ENCODE results near the gene SPRR4.

Gene SPRR4, protein sequence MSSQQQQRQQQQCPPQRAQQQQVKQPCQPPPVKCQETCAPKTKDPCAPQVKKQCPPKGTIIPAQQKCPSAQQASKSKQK

DNA sequence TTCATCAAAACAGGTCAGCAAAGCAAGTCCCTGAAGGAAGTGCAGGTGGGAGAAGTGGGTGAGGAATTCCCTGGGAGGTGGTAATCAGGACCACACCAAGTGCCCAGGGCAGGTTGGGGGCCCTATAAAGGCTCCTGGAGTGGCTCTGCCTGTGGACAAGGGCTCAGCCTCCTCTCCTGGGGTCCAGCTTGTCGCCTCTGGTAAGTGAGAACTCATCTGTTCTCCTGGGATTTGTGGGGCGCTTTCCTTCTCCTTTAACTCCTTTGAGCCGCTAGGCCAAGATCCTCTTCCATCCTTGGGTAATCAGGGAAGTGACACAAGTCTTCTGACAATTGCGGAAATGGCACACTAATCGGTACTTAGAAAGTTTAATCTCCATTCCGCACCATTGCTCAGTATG is at the start of gene SPRR4:
SPRR4 (plus strand) TSS at position 154 of the 400 bp plus-strand sequence. CDS start 1,243 bp downstream, outside the sequence.
- DNase-seq (ENCODE audit: low read depth), result no peak

DNA sequence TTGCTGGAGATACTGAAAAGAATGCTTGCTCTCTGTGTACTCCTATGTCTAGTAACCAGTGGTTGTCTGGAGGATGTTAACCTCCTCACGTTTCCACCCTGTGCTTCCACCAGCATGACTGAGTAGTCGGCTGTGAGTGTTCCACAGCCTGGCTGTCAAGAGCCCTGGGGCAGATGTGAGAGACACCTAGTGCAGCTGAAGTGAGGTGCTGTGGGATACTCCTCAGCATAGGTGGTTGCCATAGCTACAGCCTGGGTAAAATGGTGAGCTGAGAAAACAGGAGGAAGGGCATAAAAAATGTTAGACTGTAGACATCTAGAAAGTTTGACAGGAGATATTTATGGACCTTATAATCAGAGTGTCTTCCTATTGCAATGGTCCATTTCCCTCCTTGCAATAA is 46.3 kb upstream of the SPRR4 start:
- DNase-seq (ENCODE audit: low read depth), result peak; percentile 31

GRCh38 chr1:152926091-152926490 is 44.4 kb upstream of the SPRR4 start:
- DNase-seq (ENCODE audit: low read depth), result peak; percentile 78

GRCh38 chr1:152928671-152929070 is 41.8 kb upstream of the SPRR4 start:
- DNase-seq (ENCODE audit: low read depth), result no peak

DNA sequence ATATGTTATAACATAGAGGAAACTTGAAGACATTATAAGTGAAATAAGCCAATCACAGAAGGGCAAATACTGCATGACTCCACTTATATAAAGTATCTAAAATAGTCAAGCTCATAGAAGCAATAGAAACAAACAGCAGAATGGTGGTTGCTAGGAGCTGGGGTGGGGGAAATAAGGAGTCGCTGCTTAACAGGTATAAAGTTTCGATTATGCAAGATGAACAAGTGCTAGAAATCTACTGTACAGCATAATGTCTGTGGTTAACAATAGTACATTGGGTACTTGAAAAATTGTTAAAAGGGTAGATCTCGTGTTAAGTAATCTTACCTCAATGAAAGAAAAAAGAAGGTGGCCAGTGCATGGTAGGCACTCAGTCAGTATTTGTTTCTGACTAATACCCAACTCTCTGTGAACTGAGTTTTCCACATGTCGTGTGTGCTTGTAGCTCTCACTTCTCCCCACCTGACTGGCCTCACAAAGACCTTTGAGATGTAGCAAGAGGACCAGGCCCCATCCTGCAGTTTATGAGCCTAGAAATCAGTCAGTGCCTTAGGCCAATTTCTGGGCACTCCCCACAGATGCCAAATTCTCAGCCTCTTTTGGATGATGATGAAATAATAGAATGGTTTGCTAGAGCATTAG is 38.2 kb upstream of the SPRR4 start:
- DNase-seq (ENCODE audit: low read depth), result no peak

GRCh38 chr1:152933196-152933595 is 37.3 kb upstream of the SPRR4 start:
- no peak for DNase-seq (ENCODE audit: low read depth)

DNA sequence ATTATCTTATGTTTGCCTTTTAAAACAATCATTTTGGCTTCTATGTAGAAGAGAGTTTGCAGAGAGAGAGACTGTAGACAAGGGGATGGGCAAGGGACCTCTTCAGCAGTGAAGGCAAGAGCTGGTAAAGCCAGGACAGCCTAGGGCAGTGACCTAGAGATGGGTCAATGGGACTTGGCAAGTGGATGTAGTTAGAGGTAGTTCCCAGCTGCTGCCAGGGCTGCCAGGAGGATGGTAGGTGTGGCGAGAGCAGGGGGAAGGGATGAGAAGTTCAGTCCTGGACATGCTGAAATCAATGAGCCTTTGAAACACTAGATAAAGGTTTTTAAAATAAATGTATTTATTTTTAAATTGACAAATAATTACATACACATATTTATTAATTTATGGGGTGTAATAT is 29.8 kb upstream of the SPRR4 start:
- no peak for DNase-seq (ENCODE audit: low read depth)

DNA sequence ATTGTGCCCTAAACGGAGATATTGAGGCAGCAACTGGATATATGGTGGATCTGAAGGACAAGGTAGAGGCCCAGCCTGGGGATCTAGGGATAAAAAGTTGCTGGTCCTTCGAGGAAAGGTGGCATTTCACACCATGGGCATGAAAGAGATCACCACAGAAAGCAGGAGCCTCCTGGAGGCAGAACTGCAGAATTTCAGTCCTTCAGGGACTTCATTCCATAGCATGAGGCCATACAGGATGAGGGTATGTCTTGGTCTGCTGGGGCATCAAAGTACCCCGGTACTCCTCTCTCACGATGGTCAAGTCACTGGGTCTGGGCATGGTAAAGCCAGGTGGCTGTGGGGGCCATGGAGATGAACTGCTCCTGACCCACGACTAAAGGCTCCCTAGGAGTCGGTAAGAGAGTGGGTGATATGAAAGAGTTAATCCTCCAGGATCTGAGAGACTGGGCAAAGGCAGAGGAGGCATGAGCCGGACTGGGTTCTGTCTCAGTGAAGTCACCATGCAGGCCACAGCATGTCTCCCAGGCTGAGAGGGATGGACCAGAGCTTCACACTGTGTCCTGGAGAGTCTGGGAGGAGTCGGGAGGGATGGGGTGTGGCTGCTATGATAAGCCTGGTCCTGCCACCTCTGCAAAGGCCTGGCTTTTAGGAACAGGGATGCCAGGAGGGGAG is 29.3 kb upstream of the SPRR4 start:
- DNase-seq (ENCODE audit: low read depth), result no peak

GRCh38 chr1:152942161-152942560 is 28.3 kb upstream of the SPRR4 start:
- no peak for DNase-seq (ENCODE audit: low read depth)

DNA sequence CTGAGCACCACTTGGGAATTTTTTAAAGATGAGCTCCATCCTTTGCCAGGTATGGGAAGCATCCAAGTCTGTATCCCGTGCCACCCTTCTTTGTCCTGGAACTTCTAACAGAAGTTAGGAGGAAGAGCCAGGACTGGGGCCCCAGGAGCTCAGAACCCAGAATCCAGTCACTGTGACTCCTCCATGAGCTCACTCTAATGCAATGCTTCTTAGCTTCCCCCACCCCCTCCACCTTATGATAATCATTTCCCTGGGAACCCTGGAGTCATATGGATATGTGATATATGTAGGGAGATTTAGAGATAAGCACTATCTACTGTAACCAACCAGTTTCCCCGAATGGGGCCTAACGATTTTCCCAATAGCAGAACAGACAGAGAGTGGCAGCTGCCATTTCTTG is 24.2 kb upstream of the SPRR4 start:
- peak; percentile 41 for DNase-seq (ENCODE audit: low read depth)

DNA sequence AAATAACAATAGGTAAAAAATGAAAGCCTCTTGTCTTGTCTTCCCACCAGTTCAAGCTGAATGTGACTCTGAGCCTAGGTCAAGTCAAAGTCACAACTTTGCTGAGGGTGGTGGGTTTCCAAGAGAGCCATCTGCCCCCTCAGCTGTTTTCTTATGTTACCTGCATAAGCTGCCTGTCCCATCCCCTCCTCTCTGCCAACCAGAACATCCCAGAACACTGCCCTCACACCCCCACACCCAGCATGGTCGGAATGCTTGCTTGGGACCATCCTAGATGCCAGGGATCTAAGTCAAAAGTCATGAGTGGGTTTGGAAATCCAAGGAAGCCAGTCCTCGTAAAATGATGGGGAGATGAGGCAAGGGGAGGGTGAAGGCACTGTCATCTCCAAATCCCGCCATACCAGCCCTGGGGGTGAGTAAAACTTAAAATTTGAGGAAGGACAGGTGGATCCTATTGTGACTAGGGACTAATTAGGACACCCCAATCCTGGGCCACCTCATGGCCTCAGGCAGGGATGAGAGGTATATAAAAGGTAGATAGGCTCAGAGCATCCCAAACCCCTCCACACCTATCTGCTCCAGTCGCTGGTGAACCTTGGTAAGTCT is 23.7 kb upstream of the SPRR4 start, which contains the start of gene SPRR5:
SPRR5 (plus strand) TSS at position 556 of the 606 bp plus-strand sequence. CDS start 1,349 bp downstream, outside the sequence.
- no peak for DNase-seq (ENCODE audit: low read depth)

- DNase-seq (ENCODE audit: low read depth), result no peak
Observed at GRCh38 chr1:152951711-152952110, 18.7 kb upstream of the SPRR4 start.

GRCh38 chr1:152953761-152954160 is 16.7 kb upstream of the SPRR4 start:
- no peak for DNase-seq (ENCODE audit: low read depth)

GRCh38 chr1:152954436-152954835 is 16.0 kb upstream of the SPRR4 start:
- peak; percentile 76 for DNase-seq (ENCODE audit: low read depth)

- no peak for DNase-seq (ENCODE audit: low read depth)
Observed at GRCh38 chr1:152957561-152957960, 12.9 kb upstream of the SPRR4 start.

DNA sequence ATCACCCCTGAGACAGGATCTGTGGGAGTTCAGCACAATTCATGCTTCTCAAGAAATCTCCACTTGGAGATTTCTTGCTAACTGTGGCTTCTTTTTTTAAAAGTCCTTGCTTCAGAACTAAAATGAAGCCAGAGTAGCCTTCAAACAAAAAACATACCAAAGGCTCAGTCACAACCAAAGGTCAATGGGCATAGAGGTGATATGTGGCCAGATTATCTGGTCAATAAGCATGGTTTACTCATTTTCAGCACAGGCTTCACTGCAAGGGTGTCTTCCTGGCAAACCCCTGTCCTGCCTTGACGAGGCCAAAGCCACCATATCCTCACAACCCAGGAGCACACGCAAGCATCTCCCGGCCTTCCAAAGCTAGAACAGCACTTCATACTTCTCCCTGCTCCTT is 11.2 kb upstream of the SPRR4 start:
- no peak for DNase-seq (ENCODE audit: low read depth)

DNA sequence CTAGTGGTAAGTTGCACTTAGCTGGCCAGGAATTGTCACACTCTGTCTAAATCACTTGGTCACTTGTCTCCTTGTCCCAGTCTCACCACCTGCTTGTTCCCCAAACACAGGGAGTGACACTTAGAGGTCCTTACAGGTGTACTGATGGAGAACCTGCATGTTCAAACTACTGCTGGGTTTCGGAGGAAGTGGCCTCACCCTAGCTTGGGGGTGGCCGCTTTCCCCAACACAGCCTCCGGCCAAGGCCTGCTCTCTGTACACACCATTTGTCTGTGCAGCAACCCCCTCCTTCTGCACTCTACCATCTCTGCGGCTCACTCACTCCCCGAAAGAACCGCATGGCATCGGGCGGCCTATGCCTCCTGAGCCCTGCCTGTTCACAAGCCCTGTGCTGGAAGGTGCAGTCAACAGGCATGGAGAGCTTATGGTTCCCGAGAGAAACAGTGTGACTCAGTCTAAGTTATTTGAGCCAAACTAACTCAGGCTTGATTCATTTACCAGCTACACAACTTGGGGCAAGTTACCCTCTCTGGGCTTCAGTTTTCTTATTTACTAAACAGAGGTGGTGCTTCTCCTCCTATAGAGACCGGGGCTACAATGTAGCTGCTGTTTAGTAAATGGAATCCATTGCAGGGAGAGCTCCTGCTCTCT is 10.5 kb upstream of the SPRR4 start:
- DNase-seq (ENCODE audit: low read depth), result no peak

GRCh38 chr1:152960452-152961044 is 9.9 kb upstream of the SPRR4 start:
- DNase-seq (ENCODE audit: low read depth), result no peak

DNA sequence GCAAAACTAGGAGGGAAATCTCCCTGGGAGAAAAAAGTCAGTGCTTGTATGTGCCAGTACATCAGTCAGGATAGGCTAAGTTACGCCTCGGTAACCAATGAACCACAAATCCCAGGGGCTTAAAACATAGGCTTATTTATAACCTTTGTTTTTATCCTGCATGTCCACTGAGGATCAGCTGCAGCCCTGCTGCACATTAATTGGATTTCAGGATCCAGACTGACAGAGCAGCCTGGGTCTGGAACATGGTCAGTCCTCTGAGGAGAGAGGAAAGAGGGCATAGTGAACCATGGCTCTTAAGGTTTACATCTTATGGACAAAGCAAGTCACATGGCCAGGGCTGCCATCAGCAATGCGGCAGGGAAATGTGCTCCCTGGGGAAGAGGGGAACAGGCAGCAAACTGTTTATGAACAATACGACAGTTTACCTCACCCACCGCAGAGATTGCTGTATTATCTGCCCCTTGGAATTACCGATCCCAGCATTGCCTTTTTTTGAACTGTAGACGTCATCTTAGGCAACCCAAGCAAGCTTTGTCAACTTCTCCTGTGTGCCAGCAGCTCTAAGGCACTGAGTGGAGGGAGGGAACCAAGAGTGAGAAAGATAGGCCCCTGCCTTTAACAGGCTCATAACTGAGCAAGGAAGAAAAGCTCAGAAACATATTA is 9.1 kb upstream of the SPRR4 start:
- no peak for DNase-seq (ENCODE audit: low read depth)

DNA sequence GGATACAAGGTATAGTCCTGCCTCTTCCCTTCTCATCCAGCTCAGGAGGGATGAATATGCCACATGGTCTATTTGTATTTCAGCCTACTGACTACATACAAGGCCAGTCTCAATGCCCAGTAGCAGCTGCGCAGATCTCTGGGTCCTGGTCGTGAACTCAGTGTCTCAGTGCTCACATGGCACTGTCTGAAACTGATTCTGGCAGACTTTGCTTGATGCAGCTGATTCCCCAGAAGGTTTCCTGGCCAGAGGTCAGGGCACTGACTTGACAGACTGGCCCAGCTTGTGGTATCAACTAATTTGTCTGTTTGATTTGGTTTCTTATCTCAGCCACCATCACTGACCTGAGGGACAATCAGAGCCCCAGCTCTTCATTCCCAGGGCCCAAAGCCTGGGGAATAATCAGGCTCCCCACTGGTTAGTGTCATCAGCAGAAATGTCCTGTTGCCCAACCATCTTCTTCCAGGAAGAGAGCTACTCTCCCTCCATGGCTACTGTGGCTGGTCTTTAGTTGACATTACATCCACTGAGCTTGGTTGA is 7.5 kb upstream of the SPRR4 start:
- no peak for DNase-seq (ENCODE audit: low read depth)

GRCh38 chr1:152964536-152964935 is 5.9 kb upstream of the SPRR4 start:
- no peak for DNase-seq (ENCODE audit: low read depth)
